DMS 273 (cell line): Measurements from ENCODE around the gene SYTL2.

Experiments used
- DNase-seq: peaks from one replicate; lab custom pipeline; 2025; ENCODE audit not compliant: unreplicated experiment; lab: John Stamatoyannopoulos, UW

Gene SYTL2

GRCh38 chr11:85826116-85826855 lies 15.3 kb upstream of the SYTL2 start:
- DNase-seq: peak; percentile 58

GRCh38 chr11:85825616-85826015 lies 14.7 kb upstream of the SYTL2 start:
- DNase-seq: no peak

DNA sequence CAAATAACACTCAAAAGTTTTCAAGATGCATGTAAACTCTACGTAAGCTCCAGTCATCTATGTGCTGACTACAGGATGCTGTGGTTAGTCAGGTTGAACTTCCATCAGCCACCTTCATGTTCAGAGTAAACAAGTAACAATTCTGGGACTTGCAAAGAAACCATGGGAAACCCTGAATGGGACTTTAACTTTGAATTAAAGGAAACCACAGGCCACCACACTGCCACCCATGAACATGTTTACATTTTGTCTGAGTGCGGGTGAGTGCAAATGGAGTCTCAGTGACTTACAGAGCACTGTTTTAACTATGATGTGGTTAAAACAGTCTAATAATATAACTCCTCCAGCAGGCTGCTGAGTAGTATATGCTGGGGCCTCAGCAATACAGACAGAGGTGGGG lies 12.9 kb upstream of the SYTL2 start:
- no peak for DNase-seq

- no peak for DNase-seq
These were observed 11.9 kb upstream of the SYTL2 start for GRCh38 chr11:85822814-85823213.

GRCh38 chr11:85821636-85822035 lies 10.7 kb upstream of the SYTL2 start:
- DNase-seq: no peak

DNA sequence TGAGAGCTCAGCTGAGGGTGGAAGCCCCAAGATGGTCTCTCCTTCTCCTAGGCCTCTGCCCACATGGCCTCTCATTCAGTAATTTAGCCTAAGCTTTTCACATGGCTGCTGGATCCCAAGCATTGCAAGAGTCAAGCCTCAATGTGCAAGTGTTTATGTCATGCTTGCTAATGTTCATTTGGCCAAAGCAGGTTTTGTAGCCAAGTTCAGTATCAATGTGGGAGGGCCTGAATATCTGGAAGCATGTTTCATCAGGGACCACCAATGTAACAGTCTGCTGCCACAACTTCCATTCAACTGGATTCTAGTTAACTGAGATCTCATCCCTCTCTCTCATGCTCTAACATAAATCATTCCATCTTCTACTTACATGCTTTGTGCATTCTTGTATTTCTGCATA lies 8.5 kb upstream of the SYTL2 start:
- DNase-seq: no peak

DNA sequence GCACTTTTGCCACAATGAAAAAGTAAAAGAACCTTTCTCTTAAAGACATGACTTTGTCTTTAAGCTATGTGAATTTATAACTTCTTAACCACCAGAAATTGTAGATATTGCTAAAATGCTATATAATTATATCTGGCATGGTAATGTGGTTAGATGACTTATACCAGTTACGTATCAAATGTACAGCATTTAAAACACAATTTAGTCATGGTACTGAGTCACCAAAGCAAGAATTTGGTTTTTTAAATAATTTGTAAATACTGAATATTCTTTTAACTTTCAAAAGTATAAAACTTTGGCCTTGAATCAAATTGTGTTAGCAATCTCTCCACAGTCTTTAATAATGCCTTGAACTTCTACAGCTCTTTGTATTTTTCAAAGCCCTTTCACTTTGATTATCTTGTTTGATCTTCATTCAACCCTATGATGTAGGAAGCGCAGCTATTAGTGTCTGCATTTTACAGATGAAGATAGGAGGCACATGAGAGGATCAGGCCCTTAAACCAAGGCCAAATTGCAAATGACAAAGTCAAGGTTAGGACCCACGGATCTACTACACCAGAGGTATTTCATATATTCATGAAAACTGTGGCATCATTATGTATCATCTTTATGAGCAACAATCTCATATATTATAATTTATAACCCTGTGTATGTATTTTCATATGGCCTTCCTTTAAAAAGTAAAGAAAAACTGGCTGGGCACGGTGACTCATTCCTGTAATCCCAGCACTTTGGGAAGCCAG lies 4.4 kb upstream of the SYTL2 start:
- no peak for DNase-seq

- DNase-seq: no peak
These were observed 2.8 kb upstream of the SYTL2 start for GRCh38 chr11:85813721-85814120.

DNA sequence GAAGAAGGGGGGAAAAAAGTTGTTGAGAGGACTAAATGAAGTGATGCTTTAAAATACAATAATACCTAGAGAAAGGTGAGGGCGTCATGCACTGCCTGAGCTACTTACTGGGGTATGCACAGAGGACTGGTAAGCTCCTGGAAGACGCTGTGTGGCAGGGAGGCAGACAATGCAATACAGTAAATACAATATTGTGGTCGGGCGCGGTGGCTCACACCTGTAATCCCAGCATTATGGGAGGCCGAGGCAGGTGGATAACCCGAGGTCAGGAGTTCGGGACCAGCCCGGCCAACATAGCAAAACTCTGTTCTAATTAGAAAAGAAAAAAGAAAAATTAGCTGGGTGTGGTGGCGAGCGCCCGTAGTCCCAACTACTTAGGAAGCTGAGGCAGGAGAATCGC lies 683 bp upstream of the SYTL2 start:
- DNase-seq: no peak

GRCh38 chr11:85810521-85810870 lies 445 bp downstream of the SYTL2 start:
- DNase-seq: no peak

GRCh38 chr11:85809863-85810262 lies 1.1 kb downstream of the SYTL2 start:
- DNase-seq: peak; percentile 28

DNA sequence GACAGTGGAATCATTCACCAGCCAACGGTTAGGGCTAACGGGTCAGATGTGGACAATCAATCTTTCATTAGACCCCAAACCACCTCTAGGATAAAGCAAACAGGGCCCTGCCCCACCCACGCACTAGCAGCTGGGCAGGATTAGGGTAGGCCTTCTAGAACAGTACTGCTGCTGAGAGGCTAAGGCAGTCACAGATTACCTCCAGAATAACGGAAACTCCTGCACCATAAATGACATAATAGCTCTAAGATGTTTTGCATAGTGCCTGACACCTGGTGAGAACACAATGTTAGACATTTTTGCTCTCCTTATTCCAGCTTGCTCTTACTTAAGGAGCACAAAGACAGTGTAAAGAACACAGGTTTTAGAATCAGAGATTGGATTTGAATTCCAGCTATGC lies 1.8 kb downstream of the SYTL2 start:
- no peak for DNase-seq

DNA sequence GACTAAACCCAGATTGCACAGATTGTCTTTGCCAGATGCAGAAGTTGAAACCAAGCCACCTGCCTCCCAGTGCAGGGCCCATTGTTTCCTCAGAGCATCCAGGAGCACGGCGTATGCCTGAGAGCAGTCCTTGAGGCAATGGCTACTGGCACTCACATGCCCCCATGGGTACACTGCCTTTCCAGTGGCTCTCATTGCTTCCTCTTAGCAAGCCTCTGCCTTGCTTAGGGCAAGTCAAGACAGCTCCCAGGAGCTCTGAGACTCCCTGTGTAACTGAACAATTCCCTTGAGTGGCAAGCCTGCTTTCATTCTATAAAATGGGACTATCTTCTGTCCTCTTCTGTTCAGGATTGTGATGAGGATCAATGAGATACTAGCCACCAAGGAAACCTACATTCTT lies 4.1 kb downstream of the SYTL2 start:
- no peak for DNase-seq

DNA sequence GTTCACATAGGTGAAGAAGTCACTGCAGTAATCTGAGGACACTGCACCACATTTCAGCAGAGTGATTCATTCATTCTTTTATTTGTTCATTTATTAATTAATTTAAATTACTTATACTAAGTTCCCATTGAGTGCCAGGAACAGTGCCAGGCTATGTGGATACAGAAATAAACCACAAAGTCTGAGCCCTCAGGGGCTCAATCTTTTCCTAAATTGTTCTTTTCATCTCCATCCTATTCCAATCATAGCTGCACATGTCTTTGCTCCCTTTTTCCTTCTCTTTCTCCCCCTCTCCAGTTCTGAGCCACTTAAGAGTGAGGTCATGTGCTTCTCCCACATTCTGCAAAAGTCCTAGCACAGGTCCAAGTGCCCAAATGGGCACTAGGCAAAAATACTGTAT lies 4.9 kb downstream of the SYTL2 start:
- DNase-seq: no peak

DNA sequence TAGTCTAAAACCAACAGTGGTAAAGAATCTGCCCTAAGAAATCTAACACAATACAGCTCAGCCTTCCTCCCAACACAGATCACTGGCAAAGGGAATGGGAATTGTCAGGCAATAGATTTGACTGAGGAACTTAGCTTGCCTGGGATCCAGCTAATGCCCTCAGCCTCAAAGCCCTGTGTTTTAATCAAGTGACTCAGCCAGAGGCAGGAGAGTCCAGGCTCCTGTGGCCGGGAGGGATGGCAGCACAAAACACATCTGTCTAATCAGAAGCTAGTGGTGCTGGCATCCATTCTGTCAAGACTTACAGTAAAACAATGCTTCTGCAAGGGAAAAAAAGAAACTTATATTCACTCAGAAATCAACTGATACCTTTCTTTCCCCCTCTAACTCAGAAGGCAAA lies 5.6 kb downstream of the SYTL2 start:
- no peak for DNase-seq

DNA sequence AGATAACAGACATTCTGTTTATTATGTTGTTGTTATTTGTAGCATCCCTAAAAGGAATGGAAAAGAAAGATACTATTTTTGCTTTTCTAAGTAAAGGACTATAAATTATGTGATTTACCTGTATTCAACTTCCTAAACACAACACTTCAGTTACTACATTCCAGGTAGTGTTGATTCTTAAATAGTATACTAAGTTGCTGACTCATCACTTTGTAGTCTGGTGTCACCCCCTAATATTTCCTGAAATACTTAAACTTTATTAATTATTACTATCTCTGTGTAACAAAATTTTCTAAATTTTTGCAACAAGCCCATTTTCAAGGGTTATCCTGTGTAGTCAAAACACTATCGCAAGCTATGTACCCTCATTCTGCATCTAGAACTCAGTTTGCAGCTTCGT lies 7.0 kb downstream of the SYTL2 start:
- no peak for DNase-seq

DNA sequence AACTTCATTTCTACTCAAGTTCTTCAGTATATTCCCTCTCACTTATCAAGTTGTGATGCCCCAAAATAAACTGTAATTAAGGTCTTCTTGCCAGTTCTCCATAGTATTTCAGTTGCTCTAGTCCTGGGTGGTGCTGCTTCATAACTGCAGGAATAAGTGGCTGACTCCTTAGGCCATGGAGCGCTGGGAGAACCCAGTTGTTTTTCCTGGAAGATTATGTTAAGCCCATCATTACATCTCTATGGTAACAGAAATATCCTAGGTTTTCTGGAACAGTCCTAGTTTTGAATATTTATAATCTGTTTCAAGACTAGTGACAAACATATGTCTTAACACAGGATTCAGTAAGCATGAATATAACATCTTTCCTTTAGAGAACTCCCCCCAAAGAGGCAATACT lies 7.6 kb downstream of the SYTL2 start:
- no peak for DNase-seq

GRCh38 chr11:85801527-85801926 lies 9.4 kb downstream of the SYTL2 start:
- DNase-seq: no peak

DNA sequence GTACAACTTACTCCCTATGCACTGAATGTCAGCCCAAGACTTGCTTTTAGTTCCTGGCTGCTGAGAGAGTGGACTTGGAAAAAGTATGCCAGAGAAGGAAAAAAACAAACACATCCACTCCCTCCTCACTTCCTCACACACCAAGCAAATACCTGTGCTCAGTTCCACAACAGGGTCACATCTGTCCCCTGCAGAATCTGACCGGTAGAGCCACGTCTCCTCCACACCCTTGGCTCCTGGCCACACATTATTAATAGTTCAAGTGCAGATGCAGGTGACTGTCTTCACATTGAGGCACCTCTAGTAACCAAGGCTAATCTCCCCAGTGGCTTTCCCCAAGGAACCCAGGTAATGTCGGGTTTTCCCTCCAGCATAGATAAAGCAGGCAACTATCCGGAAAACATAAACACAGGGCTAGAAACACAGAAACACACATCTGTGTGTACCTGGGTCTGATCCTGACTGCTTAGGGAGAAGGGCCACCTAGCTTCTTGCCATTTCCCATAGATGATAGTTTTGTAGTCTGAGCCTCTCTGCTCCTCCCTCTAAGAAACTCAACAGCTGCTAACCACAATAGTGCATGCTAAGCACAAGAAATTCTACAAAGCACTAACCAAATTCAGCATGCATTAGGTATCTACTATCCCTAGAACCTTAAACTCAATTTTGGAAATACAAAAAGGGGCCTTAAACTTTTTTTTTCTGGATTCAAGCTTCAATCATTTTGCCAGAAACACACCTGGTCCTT lies 10.2 kb downstream of the SYTL2 start:
- no peak for DNase-seq

GRCh38 chr11:85799142-85799541 lies 11.8 kb downstream of the SYTL2 start:
- no peak for DNase-seq

DNA sequence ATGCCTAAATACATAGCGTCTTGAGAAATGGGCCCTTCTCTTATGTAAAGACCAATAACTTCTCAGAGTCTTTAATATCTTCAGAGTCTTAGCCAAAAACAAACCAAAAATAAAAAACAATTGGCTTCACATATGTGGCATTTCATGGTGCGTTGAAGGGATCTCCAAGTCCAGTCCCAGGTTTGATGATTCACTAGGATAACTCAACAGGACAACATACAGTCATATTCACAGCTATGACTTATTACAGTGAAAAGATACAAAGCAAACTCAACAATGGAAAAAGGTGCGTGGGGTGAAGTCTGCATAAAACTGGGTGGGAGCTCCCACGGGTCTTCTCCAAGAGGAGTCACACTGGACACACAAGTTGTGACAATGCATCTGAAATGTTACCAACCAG lies 12.6 kb downstream of the SYTL2 start:
- no peak for DNase-seq
